GM21526 (cell line): ENCODE results near the gene CCSER1.
"Not testable (repeated sequence)": the region's sequence is repeated elsewhere in the genome, so short reads cannot be mapped to it uniquely, and the experiment has no call there.

ENCODE experiments used
- ATAC-seq: cut with Tn5 transposase; IDR thresholded peaks from one replicate; pipeline ENCODE4 v1.9.1; 2021; ENCODE audit warnings: moderate library complexity; ENCODE audit not compliant: unreplicated experiment, low FRiP score

Gene CCSER1

DNA sequence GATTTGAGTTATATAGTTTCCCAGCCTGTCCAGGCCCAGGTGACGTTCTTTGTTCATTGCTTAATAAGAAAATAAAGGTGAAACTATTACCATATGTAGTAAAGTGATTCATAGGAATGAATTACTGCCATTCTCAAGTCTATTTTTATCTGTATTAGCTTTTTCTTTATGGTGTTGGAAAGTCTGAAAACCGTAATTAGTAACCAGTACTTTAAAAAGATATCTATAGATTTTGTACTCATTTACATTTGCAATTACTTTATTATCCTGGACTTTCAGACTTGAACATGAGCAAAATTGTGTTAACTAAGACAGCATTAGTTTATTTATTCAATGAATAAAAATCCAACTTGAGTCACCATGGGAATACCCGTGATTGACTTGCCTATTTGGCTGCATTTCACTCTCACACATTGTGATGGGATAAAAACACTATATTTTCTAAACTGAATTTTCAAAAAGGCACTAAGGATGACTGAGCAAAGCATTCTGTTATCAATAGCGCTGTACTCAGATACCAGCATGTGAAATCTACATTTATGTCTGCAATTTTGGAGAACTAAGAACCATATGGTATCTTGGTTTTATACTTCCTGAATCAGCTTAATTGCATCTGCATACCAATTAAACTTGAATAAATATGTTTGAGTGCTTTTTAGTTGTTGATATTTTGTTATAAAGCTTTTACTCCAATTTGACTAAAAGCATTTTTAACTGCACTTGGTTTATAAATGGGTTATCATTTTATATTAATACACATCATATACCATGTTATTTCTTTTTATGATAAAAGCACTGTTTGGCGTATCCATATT, 154.6 kb downstream of the CCSER1 start:
- no peak for ATAC-seq

DNA sequence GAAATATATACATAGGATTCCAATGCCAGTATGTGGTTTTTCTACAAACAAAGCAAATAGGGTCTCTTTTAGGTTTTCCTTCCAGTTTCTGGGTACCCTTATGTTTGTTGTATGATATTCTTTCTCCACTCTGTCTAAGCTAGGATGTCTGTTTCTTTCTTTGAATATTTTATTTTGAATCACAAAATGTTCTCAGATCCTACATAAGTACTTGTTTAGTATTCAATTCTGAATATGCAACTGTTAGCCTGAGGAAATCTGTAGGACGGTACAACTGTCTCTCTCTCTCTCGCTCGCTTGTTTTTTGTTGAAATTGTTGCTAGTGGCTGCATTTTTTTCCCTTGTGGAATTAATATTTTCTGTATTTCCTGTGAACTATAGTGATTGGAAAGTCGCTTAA, 163.2 kb downstream of the CCSER1 start:
- no peak for ATAC-seq

DNA sequence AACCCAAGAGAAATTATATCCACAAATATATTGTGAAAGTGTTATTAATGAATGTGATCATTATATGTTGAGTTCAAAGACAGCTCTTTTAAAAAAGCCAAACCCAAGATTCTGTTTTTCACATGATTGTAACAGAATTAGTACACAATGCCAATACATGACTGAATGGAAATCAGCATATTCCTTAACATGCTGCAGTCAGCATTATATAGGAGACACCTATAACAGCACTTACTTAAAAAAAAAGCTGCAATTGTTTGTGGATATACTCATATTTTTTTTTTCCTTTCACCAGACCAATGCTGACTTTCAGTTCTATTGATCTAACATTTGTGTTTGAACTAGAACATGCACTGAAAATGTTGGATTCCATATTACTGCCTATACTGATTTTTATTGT, 165.2 kb downstream of the CCSER1 start:
- ATAC-seq = no peak

- ATAC-seq = no peak
Measured at GRCh38 chr4:90293320-90293719, 166.1 kb downstream of the CCSER1 start.

- ATAC-seq = no peak
Measured at GRCh38 chr4:90299373-90299772, 172.2 kb downstream of the CCSER1 start.

- ATAC-seq = no peak
Measured at GRCh38 chr4:90306810-90307209, 179.6 kb downstream of the CCSER1 start.

- ATAC-seq = not testable (repeated sequence)
Measured at GRCh38 chr4:90317140-90317539, 189.9 kb downstream of the CCSER1 start.

DNA sequence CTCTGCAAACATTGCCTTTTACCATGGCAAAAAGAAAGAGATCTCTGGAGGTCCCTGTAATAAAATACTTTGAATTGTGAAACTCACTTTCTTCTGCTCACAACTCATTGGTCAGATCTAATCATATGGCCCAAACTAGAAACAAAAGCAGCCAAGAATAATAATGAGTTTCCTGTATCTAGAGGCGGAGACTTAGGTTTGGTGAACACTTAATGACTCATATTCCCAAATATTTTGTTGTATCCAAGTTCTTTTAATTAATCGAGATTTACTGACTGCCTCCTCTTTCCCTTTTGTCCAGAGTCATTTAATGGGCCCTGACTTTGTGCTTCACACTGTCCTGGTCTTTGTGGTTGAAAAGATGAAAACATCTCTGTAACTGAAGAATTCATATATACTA, 190.6 kb downstream of the CCSER1 start:
- ATAC-seq = no peak

DNA sequence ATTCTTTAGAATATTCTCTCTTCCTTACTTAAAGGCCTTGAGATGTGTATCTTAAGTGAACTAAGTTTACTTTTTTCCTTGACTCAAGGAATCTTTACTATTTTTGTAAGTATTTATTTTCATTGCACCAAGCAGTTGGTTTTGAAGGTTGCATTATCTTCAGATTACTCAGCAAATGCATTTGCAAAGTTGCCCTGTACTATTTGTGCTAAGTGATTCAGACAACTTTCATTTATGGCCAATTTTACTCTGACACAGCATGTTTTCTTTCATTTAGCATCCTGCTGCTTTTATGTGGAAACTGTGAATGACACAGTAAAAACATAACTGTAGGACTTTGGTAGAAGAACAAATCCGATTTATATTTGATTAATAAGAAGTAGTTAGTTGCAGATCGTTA, 191.0 kb downstream of the CCSER1 start:
- ATAC-seq = no peak

DNA sequence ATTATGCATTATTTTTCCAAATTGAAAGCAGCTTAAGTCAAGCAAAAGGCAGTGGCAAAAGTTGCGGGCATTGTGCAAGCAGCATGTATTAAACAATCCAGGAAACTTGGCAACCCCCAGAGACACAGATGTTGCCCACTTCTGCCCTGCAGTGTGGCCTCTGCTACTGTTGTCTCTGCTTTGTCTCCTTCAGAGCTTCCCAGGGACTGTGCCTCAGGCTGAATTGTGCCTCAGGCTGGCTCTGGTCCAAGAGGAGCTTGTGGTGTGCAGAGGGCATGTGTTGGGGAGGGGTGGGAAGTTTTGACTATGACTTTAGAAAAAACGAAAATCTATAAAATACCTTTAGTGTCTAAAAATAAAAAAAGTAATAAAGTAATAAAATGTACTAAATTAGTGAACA, 201.4 kb downstream of the CCSER1 start:
- no peak for ATAC-seq

- no peak for ATAC-seq
Measured at GRCh38 chr4:90330546-90330945, 203.4 kb downstream of the CCSER1 start.

DNA sequence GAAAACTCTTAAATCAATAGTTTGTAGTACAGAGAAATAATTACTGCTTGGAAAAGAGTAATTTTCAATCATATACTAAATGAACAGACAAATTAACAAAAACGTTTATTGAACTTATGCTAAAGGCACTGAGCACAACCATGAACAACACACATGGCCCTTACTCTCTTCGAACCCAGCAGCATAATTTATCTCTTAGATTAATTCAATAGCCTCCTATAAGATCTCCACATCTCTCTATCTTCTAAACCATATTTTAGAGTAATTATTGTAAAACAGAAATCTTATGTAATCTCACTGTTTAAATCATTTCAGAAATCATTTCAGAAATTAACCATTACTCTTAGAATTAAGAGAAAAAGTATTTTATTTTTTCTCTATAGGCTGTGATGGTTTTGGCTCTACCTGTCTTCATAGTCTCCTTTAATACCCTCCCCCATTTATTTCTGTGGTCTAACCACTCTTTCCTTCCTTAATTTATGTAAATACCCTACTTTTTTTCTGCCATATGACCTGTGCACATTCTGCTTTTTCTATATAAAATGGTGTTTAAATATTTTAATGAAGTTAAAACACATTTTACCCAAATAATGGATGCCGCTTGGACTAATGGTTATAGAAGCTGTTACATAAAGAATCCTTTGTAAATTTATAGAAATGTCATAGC, 218.5 kb downstream of the CCSER1 start:
- no peak for ATAC-seq

GRCh38 chr4:90349636-90350035, 222.4 kb downstream of the CCSER1 start:
- no peak for ATAC-seq

DNA sequence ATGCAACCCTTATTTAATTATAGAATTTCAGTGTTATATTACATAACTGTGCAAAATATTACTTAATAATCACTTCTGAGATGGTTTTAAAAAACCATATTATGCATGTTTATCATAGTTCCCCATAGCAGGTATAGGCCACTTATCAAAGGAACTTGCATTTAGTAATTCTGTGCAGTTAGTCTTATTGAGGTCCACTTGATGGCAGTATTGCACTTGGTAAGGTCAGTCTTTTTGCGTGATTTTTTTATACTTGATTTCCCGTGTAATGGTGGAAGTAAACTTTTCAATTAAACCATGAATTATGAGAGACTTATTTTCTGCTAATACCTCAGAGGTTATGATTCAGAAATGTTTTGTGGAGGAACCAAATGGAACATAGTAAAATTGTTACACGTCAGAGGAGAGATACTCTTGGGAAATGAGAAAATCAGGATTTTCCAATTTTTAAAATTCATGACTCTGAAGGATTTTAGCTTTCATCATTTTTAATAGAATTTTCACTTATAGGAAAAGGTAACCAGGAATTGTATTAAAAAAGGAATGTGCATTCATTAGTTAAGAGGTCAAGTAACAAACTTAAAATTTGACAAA, 230.0 kb downstream of the CCSER1 start:
- ATAC-seq = no peak

- no peak for ATAC-seq
Measured at GRCh38 chr4:90375081-90375480, 247.9 kb downstream of the CCSER1 start.

GRCh38 chr4:90393215-90393614, 266.0 kb downstream of the CCSER1 start:
- no peak for ATAC-seq

GRCh38 chr4:90403781-90404180, 276.6 kb downstream of the CCSER1 start:
- ATAC-seq = no peak

- not testable (repeated sequence) for ATAC-seq
Measured at GRCh38 chr4:90407897-90408296, 280.7 kb downstream of the CCSER1 start.

- ATAC-seq = not testable (repeated sequence)
Measured at GRCh38 chr4:90412786-90413185, 285.6 kb downstream of the CCSER1 start.

DNA sequence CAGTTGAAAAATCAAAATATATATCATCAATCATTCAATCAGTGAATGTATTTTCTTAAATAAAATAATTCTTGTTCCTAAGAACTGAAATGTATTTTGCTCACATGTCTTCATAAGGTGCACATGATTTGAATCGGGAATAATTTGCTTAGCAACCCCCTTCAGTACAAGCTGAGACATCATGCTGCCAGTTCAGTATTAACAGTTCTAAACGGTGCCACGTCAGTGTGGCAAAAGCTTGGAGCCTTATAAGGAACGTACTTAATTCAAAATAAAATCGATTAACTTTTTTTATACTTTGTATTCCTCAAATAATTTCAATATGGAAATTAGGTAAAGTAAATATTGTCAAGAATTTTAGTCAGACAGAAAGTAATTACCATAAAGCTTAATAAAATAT, 287.9 kb downstream of the CCSER1 start:
- ATAC-seq = no peak

DNA sequence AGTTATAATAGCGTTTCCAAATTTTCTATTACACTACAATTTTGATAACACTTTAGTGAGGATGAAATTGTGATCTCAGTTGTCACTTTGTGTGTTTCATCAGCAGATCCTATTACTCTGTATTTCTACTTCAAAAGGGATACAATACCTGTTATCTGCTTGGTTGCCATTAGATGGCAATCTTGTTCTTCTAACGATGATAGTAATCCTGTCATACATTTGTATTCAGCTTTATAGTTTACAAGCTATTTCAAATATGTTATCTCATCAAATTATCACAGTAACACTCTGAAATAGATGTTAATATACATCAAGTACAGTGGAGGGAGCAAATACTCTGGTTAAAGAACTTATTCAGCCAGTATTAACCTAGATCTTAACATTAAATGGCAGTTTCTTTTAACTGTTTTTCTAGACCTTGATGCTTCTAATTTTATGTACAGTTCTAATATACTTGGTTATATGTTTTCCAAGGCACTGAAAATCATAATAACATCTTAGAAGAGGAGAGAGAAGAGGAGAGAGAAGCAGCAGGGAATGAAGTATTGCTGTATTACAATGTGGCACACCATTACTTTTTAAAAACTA, 292.0 kb downstream of the CCSER1 start:
- ATAC-seq = peak; percentile 90
